NB4 (cell line): ENCODE data around the gene LMNTD1.

ENCODE experiments used
- DNase-seq: peaks from one replicate; pipeline ENCODE4 v3.0.0; 2010; ENCODE audit warnings: low read depth
- H3K4me3 ChIP-seq: one replicate; pipeline ENCODE4 v1.5.1; 2011; ENCODE audit warnings: mild to moderate bottlenecking, low read depth, low read length, moderate library complexity
- CTCF ChIP-seq: IDR thresholded peaks from one replicate; pipeline ENCODE4 v1.5.1; 2012; ENCODE audit warnings: low read depth, low read length
- MAX ChIP-seq: IDR thresholded peaks from 2 replicates; pipeline ENCODE4 v1.6.1; 2011; ENCODE audit warnings: low read depth, low read length
- MYC ChIP-seq: IDR thresholded peaks from 2 replicates; pipeline ENCODE4 v1.6.1; 2011; ENCODE audit warnings: low read depth, low read length
- POLR2A ChIP-seq: IDR thresholded peaks from 2 replicates; pipeline ENCODE4 v1.6.1; 2011; ENCODE audit warnings: mild to moderate bottlenecking; ENCODE audit not compliant: insufficient read length; ENCODE audit errors: extremely low read depth

The LMNTD1 gene

GRCh38 chr12:25463005-25463404 lies 90.1 kb downstream of the LMNTD1 start:
- no peak for TF ChIP-seq MYC
- TF ChIP-seq POLR2A: no peak
- no peak for TF ChIP-seq MAX
- no peak for TF ChIP-seq CTCF
- H3K4me3 ChIP-seq: no peak overlapping the region
- DNase-seq: no peak

GRCh38 chr12:25459541-25459951 lies 93.5 kb downstream of the LMNTD1 start:
- no peak overlapping the region for H3K4me3 ChIP-seq
- no peak for TF ChIP-seq MAX
- TF ChIP-seq MYC: no peak
- no peak for TF ChIP-seq POLR2A
- no peak for TF ChIP-seq CTCF
- DNase-seq: peak; percentile 55

GRCh38 chr12:25458047-25458552 lies 95.0 kb downstream of the LMNTD1 start:
- no peak overlapping the region for H3K4me3 ChIP-seq
- no peak for DNase-seq

GRCh38 chr12:25456474-25456873 lies 96.6 kb downstream of the LMNTD1 start:
- TF ChIP-seq POLR2A (no peak), MYC (no peak), CTCF (no peak), MAX (no peak)
- H3K4me3 ChIP-seq: no peak overlapping the region

More at GRCh38 chr12:25458047-25458552, 95.0 kb downstream of the LMNTD1 start:
- TF ChIP-seq MAX (no peak), CTCF (no peak), MYC (no peak)

GRCh38 chr12:25455696-25456095 lies 97.4 kb downstream of the LMNTD1 start:
- DNase-seq: no peak

More at GRCh38 chr12:25456474-25456873, 96.6 kb downstream of the LMNTD1 start:
- DNase-seq: no peak

More at GRCh38 chr12:25455696-25456095, 97.4 kb downstream of the LMNTD1 start:
- H3K4me3 ChIP-seq: no peak overlapping the region
- TF ChIP-seq CTCF (no peak), MAX (no peak), POLR2A (no peak), MYC (no peak)
